LoVo (cell line): ENCODE measurements around the gene STH.

Experiments used
- DNase-seq: peaks from one replicate; pipeline ENCODE4 v3.0.0-alpha.2; 2016; ENCODE audit warnings: low spot score

Gene STH

DNA sequence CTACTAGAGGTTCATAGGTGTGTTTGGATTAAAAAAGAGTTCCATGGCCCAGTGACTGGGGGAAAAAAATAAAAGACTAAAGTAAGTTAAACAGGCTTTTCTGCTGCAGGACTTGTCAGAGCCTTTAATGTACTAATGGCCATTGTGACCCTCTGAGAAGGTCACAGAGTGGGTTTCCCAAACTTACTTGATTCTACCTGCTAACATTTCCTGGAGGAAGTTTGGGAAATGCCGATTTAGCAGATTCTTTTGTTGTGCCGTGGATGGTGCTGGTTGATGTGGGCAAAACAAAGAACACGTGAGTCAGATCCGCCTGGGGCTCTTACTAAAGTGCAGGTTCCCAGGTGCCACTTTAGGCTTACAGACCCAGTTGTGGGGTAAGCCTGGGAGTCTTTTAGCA lies 13.6 kb upstream of the STH start:
- no peak for DNase-seq

DNA sequence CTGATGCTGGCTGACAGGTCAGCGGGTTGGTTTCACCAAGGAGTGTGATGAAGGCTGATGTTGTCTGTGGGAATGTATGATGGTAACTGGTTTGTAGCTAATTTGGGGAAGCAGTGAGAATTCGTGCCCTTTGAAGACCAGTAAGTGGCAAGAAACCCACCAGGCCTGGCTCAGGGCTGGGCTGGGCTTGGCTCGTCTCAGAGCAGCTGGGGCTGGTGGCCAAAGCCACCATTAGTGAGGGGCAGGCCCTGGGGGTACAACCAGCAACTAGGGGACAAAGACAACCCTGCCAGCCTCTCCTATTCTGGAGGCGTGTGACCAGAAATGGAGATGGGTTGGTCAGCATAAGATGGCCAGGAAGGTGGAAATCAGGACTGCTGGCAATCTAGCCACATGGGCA lies 13.0 kb upstream of the STH start:
- no peak for DNase-seq

DNA sequence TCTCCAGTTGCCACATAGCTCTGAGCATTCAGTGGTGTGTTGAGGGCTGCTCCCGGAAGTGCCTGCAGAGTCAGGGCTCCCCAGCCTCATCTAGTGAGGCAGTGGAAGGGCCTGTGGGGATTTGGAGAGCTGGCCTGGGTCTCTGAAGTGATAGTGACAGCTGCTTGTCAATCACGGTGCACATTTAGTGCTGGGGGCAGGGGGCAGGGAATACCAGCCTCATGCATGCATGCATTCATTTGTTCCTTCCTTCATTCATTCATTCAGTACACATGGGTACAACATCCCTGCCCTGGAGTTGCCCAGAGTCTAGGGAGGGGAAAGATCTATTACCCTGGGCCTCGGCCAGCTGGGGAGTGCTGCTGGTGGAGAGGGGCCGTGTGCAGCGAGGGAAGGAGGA lies 11.3 kb upstream of the STH start:
- DNase-seq = no peak

DNA sequence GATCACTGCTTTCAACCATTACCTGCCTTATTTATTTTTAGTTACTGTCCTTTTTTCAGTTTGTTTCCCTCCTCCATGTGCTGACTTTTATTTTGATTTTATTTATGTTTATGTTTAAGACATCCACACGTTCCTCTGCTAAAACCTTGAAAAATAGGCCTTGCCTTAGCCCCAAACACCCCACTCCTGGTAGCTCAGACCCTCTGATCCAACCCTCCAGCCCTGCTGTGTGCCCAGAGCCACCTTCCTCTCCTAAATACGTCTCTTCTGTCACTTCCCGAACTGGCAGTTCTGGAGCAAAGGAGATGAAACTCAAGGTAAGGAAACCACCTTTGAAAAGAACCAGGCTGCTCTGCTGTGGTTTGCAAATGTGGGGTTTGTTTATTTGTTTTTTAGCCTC lies 9.3 kb upstream of the STH start:
- DNase-seq = no peak

DNA sequence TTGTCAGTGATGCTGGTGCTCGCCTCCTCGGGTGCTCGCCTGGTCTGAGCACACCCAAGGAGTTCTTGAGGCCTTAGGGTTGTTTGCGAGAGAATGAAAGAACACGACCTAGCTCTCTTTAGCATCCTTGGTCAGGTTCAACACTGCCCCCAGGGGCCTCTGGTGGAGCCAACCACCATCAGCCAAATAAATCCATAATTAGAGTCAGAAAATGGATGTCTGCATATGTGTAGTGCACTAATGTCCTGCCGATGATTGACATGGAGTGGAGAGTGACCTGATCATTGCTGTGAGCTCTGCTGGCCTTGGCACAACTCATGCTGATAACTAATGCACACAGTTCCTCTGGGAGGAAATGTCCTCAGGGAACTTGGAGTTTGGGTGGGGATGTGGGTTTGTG lies 8.2 kb upstream of the STH start:
- DNase-seq = no peak

DNA sequence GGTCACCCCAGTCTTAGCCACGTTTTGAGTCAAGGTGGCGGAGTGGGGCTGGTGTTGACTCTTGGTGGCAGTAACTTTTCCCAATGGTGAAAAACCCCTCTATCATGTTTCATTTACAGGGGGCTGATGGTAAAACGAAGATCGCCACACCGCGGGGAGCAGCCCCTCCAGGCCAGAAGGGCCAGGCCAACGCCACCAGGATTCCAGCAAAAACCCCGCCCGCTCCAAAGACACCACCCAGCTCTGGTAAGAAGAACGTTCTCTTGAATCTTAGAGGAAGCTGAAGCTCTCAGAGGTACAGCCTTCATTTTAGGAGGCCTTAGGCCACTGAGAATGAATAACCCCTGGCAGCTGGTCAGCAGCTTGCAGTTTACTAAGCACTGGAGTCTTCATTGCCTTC lies 7.7 kb upstream of the STH start:
- no peak for DNase-seq

DNA sequence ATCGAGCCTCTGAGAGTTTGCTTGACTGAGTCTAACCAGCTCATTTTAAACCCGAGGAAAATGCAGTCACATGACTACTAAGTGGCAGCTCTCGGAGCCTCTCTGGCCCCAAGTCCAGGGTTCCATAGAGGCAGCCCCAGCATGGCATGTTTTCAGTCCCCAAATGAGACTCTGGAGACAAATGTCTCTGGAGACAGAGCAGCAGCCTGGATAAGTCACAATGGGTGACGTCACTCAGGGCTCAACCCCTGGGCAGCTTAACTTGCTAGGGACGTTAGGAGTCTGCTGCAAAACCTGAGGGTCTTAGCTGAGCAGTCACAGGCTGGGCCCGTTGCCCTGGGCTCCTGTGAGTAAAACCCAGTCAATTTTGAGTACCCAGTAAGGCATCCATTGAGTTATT lies 6.9 kb upstream of the STH start:
- no peak for DNase-seq

DNA sequence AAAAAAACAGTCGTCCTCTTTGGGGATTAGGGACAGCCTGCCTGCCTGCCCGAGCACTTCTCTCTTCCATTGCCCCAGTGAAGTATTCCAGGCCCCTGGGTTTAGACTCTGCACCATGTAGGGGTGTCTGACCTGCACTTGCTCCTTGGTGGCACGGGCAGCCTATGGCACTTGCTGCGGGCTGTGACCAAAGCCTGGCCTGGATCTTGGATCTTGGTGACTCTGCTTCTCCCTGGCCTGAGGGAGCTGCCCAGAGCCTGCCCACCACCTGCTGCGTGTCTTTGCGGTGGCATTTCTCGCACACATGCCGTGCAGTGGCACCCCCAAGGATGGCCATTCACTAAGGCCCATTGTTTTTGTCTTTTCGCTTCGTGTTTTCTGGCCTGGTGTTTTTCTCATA lies 6.1 kb upstream of the STH start:
- no peak for DNase-seq

DNA sequence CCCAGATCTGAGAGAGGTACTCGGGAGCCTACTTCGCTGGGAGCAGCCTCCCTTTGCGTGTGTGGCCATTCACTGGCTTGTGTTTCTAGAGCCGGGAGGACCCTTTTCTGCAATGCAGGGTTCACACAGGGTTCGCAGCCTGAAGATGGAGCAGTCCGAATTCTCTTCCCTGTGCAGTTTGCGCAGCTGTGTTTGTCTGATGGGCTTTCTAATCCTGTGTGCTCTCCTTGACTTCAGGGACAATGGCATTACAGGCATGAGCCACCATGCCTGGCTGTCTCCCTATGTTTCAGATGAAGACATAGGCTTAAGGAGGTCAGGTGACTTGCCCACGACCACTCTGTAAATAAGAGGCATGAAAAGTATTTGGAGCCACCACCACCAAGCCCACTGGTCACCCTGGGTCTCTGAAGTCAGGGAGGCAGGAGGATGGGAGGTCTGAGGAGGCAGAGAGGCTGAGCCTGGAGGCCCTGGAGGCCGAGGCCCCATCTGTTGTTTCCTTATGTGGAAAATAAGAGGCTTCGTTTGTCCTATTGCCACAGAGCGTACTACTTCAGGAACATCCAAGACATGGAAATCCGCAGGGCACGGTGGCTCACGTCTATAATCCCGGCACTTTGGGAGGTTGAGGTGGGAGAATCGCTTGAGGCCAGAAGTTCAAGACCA lies 5.0 kb upstream of the STH start:
- DNase-seq = no peak

DNA sequence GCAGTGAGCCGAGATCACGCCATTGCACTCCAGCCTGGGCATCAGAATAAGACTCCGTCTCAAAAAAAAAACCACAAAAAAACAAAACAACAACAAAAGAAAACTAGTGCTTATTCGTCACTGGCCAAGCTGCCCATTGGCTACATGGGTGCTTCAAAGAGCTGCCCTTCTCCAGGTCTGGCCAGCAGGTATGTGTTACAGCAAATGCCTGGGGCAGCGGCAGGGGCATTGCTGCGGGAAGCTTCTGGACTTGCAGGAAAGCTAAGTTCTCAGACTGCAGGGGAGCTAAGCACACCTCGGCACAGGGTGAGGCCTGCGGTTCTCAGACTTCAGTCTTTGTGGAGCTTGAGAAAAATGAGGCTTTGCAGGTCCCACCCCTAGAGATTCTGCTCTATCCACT lies 4.1 kb upstream of the STH start:
- DNase-seq = no peak

DNA sequence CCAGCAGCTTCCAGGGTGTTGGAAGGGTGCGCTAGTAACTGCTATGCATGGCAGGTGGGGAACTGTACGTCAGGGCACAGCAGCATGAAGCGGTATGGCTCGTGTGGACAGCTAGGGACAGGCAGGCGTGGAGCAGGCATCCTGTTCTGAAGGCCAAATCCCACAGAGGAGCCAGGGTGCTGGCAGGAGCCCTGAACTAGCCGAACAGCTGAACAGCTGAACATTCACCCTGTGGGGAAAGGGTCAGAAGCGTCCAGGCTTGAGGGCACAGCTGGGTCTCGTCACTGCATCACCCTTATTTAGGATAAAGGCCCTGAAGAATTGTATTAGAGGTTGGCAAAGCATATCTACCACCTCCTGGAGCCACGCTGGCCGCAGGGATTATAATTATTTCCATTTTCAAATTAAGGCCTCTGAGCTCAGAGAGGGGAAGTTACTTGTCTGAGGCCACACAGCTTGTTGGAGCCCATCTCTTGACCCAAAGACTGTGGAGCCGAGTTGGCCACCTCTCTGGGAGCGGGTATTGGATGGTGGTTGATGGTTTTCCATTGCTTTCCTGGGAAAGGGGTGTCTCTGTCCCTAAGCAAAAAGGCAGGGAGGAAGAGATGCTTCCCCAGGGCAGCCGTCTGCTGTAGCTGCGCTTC lies 3.3 kb upstream of the STH start:
- DNase-seq = no peak

DNA sequence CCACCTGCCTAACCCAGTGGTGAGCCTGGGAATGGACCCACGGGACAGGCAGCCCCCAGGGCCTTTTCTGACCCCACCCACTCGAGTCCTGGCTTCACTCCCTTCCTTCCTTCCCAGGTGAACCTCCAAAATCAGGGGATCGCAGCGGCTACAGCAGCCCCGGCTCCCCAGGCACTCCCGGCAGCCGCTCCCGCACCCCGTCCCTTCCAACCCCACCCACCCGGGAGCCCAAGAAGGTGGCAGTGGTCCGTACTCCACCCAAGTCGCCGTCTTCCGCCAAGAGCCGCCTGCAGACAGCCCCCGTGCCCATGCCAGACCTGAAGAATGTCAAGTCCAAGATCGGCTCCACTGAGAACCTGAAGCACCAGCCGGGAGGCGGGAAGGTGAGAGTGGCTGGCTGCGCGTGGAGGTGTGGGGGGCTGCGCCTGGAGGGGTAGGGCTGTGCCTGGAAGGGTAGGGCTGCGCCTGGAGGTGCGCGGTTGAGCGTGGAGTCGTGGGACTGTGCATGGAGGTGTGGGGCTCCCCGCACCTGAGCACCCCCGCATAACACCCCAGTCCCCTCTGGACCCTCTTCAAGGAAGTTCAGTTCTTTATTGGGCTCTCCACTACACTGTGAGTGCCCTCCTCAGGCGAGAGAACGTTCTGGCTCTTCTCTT lies 2.6 kb upstream of the STH start:
- DNase-seq = no peak

DNA sequence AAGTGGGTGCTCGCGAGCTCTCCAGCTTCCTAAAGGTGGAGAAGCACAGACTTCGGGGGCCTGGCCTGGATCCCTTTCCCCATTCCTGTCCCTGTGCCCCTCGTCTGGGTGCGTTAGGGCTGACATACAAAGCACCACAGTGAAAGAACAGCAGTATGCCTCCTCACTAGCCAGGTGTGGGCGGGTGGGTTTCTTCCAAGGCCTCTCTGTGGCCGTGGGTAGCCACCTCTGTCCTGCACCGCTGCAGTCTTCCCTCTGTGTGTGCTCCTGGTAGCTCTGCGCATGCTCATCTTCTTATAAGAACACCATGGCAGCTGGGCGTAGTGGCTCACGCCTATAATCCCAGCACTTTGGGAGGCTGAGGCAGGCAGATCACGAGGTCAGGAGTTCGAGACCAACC lies 1.9 kb upstream of the STH start:
- no peak for DNase-seq

DNA sequence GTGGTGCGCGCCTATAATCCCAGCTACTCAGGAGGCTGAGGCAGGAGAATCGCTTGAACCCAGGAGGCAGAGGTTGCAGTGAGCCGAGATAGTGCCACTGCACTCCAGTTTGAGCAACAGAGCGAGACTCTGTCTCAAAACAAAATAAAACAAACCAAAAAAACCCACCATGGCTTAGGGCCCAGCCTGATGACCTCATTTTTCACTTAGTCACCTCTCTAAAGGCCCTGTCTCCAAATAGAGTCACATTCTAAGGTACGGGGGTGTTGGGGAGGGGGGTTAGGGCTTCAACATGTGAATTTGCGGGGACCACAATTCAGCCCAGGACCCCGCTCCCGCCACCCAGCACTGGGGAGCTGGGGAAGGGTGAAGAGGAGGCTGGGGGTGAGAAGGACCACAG lies 1.4 kb upstream of the STH start:
- DNase-seq = no peak

DNA sequence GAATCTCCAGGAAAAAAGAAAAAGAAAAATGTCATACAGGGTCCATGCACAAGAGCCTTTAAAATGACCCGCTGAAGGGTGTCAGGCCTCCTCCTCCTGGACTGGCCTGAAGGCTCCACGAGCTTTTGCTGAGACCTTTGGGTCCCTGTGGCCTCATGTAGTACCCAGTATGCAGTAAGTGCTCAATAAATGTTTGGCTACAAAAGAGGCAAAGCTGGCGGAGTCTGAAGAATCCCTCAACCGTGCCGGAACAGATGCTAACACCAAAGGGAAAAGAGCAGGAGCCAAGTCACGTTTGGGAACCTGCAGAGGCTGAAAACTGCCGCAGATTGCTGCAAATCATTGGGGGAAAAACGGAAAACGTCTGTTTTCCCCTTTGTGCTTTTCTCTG lies 845 bp downstream of the STH start:
- DNase-seq = no peak

DNA sequence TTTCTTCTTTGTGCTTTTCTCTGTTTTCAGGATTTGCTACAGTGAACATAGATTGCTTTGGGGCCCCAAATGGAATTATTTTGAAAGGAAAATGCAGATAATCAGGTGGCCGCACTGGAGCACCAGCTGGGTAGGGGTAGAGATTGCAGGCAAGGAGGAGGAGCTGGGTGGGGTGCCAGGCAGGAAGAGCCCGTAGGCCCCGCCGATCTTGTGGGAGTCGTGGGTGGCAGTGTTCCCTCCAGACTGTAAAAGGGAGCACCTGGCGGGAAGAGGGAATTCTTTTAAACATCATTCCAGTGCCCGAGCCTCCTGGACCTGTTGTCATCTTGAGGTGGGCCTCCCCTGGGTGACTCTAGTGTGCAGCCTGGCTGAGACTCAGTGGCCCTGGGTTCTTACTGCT lies 1.2 kb downstream of the STH start:
- no peak for DNase-seq

DNA sequence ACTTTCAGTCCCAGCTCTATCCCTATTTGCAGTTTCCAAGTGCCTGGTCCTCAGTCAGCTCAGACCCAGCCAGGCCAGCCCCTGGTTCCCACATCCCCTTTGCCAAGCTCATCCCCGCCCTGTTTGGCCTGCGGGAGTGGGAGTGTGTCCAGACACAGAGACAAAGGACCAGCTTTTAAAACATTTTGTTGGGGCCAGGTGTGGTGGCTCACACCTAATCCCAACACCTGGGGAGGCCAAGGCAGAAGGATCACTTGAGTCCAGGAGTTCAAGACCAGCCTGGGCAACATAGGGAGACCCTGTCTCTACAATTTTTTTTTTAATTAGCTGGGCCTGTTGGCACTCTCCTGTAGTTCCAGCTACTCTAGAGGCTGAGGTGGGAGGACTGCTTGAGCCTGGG lies 1.7 kb downstream of the STH start:
- no peak for DNase-seq

DNA sequence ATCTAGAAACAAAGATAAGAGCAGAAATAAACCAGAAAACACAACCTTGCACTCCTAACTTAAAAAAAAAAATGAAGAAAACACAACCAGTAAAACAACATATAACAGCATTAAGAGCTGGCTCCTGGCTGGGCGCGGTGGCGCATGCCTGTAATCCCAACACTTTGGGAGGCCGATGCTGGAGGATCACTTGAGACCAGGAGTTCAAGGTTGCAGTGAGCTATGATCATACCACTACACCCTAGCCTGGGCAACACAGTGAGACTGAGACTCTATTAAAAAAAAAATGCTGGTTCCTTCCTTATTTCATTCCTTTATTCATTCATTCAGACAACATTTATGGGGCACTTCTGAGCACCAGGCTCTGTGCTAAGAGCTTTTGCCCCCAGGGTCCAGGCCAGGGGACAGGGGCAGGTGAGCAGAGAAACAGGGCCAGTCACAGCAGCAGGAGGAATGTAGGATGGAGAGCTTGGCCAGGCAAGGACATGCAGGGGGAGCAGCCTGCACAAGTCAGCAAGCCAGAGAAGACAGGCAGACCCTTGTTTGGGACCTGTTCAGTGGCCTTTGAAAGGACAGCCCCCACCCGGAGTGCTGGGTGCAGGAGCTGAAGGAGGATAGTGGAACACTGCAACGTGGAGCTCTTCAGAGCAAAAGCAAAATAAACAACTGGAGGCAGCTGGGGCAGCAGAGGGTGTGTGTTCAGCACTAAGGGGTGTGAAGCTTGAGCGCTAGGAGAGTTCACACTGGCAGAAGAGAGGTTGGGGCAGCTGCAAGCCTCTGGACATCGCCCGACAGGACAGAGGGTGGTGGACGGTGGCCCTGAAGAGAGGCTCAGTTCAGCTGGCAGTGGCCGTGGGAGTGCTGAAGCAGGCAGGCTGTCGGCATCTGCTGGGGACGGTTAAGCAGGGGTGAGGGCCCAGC lies 2.6 kb downstream of the STH start:
- DNase-seq = no peak

DNA sequence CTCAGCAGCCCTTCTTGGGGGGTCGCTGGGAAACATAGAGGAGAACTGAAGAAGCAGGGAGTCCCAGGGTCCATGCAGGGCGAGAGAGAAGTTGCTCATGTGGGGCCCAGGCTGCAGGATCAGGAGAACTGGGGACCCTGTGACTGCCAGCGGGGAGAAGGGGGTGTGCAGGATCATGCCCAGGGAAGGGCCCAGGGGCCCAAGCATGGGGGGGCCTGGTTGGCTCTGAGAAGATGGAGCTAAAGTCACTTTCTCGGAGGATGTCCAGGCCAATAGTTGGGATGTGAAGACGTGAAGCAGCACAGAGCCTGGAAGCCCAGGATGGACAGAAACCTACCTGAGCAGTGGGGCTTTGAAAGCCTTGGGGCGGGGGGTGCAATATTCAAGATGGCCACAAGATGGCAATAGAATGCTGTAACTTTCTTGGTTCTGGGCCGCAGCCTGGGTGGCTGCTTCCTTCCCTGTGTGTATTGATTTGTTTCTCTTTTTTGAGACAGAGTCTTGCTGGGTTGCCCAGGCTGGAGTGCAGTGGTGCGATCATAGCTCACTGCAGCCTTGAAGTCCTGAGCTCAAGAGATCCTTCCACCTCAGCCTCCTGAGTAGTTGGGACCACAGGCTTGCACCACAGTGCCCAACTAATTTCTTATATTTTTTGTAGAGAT lies 3.4 kb downstream of the STH start:
- DNase-seq = peak; percentile 62

DNA sequence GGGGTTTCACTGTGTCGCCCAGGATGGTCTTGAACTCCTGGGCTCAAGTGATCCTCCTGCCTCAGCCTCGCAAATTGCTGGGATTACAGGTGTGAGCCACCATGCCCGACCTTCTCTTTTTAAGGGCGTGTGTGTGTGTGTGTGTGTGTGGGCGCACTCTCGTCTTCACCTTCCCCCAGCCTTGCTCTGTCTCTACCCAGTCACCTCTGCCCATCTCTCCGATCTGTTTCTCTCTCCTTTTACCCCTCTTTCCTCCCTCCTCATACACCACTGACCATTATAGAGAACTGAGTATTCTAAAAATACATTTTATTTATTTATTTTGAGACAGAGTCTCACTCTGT lies 3.9 kb downstream of the STH start:
- DNase-seq = no peak

DNA sequence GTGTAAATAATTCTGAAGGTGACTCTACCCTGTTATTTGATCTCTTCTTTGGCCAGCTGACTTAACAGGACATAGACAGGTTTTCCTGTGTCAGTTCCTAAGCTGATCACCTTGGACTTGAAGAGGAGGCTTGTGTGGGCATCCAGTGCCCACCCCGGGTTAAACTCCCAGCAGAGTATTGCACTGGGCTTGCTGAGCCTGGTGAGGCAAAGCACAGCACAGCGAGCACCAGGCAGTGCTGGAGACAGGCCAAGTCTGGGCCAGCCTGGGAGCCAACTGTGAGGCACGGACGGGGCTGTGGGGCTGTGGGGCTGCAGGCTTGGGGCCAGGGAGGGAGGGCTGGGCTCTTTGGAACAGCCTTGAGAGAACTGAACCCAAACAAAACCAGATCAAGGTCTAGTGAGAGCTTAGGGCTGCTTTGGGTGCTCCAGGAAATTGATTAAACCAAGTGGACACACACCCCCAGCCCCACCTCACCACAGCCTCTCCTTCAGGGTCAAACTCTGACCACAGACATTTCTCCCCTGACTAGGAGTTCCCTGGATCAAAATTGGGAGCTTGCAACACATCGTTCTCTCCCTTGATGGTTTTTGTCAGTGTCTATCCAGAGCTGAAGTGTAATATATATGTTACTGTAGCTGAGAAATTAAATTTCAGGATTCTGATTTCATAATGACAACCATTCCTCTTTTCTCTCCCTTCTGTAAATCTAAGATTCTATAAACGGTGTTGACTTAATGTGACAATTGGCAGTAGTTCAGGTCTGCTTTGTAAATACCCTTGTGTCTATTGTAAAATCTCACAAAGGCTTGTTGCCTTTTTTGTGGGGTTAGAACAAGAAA lies 5.1 kb downstream of the STH start:
- no peak for DNase-seq
